ENCODE results near the gene CLDND1.

CLDND1 gene

GRCh38 chr3:98551236-98551635 is 28.5 kb upstream of the CLDND1 start:
- no peak for DNase-seq

- no peak for DNase-seq
These were observed 28.1 kb upstream of the CLDND1 start for GRCh38 chr3:98550833-98551232.

- no peak for DNase-seq
These were observed 25.8 kb upstream of the CLDND1 start for GRCh38 chr3:98548544-98548943.

GRCh38 chr3:98545940-98546339 is 23.2 kb upstream of the CLDND1 start:
- DNase-seq: no peak

- no peak for DNase-seq
These were observed 19.9 kb upstream of the CLDND1 start for GRCh38 chr3:98542623-98543022.

- no peak for DNase-seq
These were observed 19.0 kb upstream of the CLDND1 start for GRCh38 chr3:98541695-98542094.

GRCh38 chr3:98540346-98540745 is 17.6 kb upstream of the CLDND1 start:
- DNase-seq: no peak

- no peak for DNase-seq
These were observed 13.8 kb upstream of the CLDND1 start for GRCh38 chr3:98536456-98537017.

GRCh38 chr3:98534734-98535133 is 12.0 kb upstream of the CLDND1 start:
- DNase-seq: no peak

- DNase-seq: no peak
These were observed 11.5 kb upstream of the CLDND1 start for GRCh38 chr3:98534168-98534567.

- DNase-seq: no peak
These were observed 10.2 kb upstream of the CLDND1 start for GRCh38 chr3:98532709-98533571.

- DNase-seq: no peak
These were observed 9.6 kb upstream of the CLDND1 start for GRCh38 chr3:98532275-98532637.

GRCh38 chr3:98531622-98532274 is 9.0 kb upstream of the CLDND1 start, which contains the start of gene GPR15:
TSS of gene GPR15 (plus strand) at chr3:98531978. CDS start at chr3:98532034, 56 bp downstream.
- no peak for DNase-seq

GRCh38 chr3:98530676-98531075 is 8.0 kb upstream of the CLDND1 start:
- no peak for DNase-seq

- no peak for DNase-seq
These were observed 7.3 kb upstream of the CLDND1 start for GRCh38 chr3:98529856-98530459.

- no peak for DNase-seq
These were observed 6.0 kb upstream of the CLDND1 start for GRCh38 chr3:98528474-98529346.

- no peak for DNase-seq
These were observed 2.8 kb upstream of the CLDND1 start for GRCh38 chr3:98525494-98525893.

- peak; percentile 40 for DNase-seq
These were observed 682 bp downstream of the CLDND1 start for GRCh38 chr3:98521897-98522543.

GRCh38 chr3:98519351-98519750 is 3.4 kb downstream of the CLDND1 start:
- no peak for DNase-seq

GRCh38 chr3:98518816-98519215 is 3.9 kb downstream of the CLDND1 start:
- no peak for DNase-seq

- no peak for DNase-seq
These were observed 7.8 kb downstream of the CLDND1 start for GRCh38 chr3:98514948-98515347.

GRCh38 chr3:98513736-98514135 is 9.0 kb downstream of the CLDND1 start:
- DNase-seq: no peak

All from T-helper 9 cell (primary cell).